DOHH2 (cell line): ENCODE measurements around the gene FTSJ3.

Experiments used
- H3F3A ChIP-seq: fragments of 200-600 bp; sonication (generic), shearing (Covaris generic); 2 replicates; pipeline ENCODE4 v1.6.0; 2016; ENCODE audit warnings: antibody characterized with exemption, mild to moderate bottlenecking; ENCODE audit not compliant: control insufficient read depth, insufficient read depth
- H3K27ac ChIP-seq: fragments of 200-600 bp; sonication (generic); 2 replicates; pipeline ENCODE4 v1.5.1; 2014; ENCODE audit warnings: low read depth, mild to moderate bottlenecking, low read length, moderate library complexity
- H3K27me3 ChIP-seq: fragments of 200-600 bp; sonication (generic); 2 replicates; pipeline ENCODE4 v1.6.1; 2014; ENCODE audit warnings: mild to moderate bottlenecking, low read length, mixed read lengths; ENCODE audit not compliant: control insufficient read depth
- H3K36me3 ChIP-seq: fragments of 200-600 bp; sonication (generic); 2 replicates; pipeline ENCODE4 v1.6.1; 2014; ENCODE audit warnings: mild to moderate bottlenecking, low read length, moderate library complexity, mixed read lengths; ENCODE audit not compliant: control insufficient read depth
- H3K4me1 ChIP-seq: fragments of 200-600 bp; sonication (generic); 2 replicates; pipeline ENCODE4 v1.6.1; 2014; ENCODE audit warnings: mild to moderate bottlenecking, low read length, mixed read lengths; ENCODE audit not compliant: control insufficient read depth
- H3K4me2 ChIP-seq: fragments of 200-600 bp; sonication (generic); 2 replicates; pipeline ENCODE4 v1.6.0; 2014; ENCODE audit warnings: mild to moderate bottlenecking, low read length, moderate library complexity
- H3K4me3 ChIP-seq: fragments of 200-600 bp; sonication (generic); 2 replicates; pipeline ENCODE4 v1.5.1; 2014; ENCODE audit warnings: mild to moderate bottlenecking, low read length, mixed read lengths
- H3K79me2 ChIP-seq: fragments of 200-600 bp; sonication (generic); 2 replicates; pipeline ENCODE4 v1.6.1; 2014; ENCODE audit warnings: mild to moderate bottlenecking, low read length, mixed read lengths; ENCODE audit not compliant: control insufficient read depth
- H3K9me2 ChIP-seq: fragments of 200-600 bp; sonication (generic); replicated peaks from 2 replicates; pipeline ENCODE4 v1.6.1; 2014; ENCODE audit warnings: mild to moderate bottlenecking, low read length, mixed read lengths; ENCODE audit not compliant: control insufficient read depth
- H3K9me3 ChIP-seq: fragments of 200-600 bp; sonication (generic); 2 replicates; pipeline ENCODE4 v1.6.1; 2014; ENCODE audit warnings: antibody characterized with exemption, low read length, mixed read lengths; ENCODE audit not compliant: control insufficient read depth, insufficient read depth
- H4K20me1 ChIP-seq: fragments of 200-600 bp; sonication (generic); 2 replicates; pipeline ENCODE4 v1.6.0; 2014; ENCODE audit warnings: low read depth, mild to moderate bottlenecking, antibody characterized with exemption, low read length, moderate library complexity; ENCODE audit not compliant: control insufficient read depth, insufficient read depth
- EZH2phosphoT487 ChIP-seq: fragments of 200-600 bp; sonication (generic); IDR thresholded peaks from 2 replicates; pipeline ENCODE4 v1.6.1; 2017; ENCODE audit warnings: borderline replicate concordance, mild to moderate bottlenecking, antibody characterized with exemption, low read length, moderate library complexity, mixed read lengths
- TF ChIP-seq, protein P1 (sequence below): fragments of 200-600 bp; sonication (generic); IDR thresholded peaks from one replicate; pipeline ENCODE4 v1.5.1; 2014; ENCODE audit warnings: antibody characterized with exemption, mild to moderate bottlenecking, low read depth, low read length; ENCODE audit not compliant: poor library complexity, severe bottlenecking

Gene FTSJ3

DNA sequence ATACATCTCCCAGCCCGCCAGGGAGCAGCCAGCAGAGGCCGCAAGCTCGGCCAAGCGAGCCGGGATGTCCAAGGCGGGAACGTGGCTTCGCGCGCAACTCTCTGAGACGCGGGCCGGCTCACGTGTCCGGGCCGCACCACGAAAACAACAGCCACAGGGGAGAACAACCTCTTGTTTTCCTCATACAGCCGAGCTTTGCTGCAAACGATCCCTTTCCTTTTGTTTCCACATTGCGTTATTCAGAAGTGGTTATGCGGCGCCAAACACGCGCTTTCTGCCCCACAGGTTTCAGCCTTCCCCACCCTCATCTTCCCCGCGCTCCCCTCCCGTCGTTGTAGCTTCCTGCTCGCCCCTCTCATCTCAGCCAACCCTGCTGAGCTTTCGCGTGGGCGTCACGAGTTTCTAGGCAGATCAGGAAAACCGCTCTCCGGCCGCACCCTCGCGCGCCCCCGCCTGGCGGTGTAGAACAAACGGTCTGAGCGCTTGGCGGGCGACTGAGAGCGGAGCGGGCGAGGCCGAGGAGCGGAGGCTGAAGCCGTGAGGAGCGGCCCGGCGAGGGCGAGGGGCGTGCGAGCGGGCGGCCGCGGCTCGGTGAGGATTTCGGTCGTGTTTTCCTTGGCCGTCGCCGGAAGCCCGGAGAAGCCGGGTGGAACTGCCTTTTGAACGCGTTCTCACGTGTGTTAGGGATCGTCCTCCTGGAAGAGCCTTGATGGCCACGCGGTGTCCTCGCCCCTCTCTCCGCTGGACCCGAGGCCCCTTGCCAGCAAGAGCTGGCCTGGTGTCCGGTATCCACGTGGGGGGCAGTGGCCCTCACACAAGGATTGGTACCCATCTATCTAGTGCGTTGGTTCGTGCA lies 21.6 kb upstream of the FTSJ3 start:
- Histone ChIP-seq H3F3A (peaks cover 10% of the 10 kb centered on the region), H3K79me2 (no peaks in the 10 kb centered on the region), H3K27me3 (no peaks in the 10 kb centered on the region; the same call in 1 of the 2 replicates), H3K36me3 (no peaks in the 10 kb centered on the region), H3K27ac (no peak overlapping the region), H3K9me2 (no peaks in the 10 kb centered on the region), H3K4me1 (peaks cover 16% of the 10 kb centered on the region), H3K4me3 (peak overlapping the region; percentile 65), H3K4me2 (peak overlapping the region; percentile 66), H3K9me3 (peaks cover 10% of the 10 kb centered on the region), H4K20me1 (no peaks in the 10 kb centered on the region)
- no peak for TF ChIP-seq EZH2phosphoT487
- TF ChIP-seq, protein P1, sequence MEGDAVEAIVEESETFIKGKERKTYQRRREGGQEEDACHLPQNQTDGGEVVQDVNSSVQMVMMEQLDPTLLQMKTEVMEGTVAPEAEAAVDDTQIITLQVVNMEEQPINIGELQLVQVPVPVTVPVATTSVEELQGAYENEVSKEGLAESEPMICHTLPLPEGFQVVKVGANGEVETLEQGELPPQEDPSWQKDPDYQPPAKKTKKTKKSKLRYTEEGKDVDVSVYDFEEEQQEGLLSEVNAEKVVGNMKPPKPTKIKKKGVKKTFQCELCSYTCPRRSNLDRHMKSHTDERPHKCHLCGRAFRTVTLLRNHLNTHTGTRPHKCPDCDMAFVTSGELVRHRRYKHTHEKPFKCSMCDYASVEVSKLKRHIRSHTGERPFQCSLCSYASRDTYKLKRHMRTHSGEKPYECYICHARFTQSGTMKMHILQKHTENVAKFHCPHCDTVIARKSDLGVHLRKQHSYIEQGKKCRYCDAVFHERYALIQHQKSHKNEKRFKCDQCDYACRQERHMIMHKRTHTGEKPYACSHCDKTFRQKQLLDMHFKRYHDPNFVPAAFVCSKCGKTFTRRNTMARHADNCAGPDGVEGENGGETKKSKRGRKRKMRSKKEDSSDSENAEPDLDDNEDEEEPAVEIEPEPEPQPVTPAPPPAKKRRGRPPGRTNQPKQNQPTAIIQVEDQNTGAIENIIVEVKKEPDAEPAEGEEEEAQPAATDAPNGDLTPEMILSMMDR: peak; percentile 89

DNA sequence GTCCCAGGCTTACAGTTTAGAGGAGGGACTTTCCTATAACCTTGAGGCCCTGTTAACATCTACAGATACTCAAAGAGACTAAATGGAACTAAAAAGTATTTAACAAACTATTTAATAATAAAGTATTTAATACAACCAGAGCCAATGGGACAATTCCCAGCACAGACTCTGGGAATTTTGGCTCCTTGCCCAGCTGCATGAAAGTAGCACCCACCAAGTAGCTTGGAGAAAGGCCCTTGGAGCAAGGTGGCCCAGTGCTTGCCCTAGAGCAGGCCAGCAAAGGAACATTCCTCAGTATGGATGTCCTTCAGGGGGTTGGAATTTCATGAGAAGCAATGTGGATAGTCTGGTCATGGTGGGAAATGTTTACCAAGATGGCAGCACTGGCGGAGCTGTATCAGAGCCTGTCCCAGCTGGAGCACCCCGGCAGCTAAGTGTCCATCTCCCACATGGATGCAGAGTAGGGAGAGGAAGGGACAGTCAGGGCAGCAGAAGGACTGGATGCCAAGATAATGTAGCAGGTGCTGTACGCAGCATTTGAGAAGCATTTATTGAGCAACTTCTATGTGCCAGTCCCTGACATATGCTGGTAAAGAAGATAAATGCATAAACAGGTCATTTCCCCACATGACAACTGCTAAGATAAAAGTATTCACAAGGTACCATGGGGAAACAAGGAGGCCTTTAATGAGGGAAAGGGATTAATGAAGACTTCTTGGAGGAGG lies 20.2 kb upstream of the FTSJ3 start:
- H3K9me2 ChIP-seq: no peaks in the 10 kb centered on the region
- TF ChIP-seq, protein P1: no peak
- TF ChIP-seq EZH2phosphoT487: no peak
- no peak overlapping the region for H3K4me2 ChIP-seq
- H4K20me1 ChIP-seq: no peaks in the 10 kb centered on the region
- H3K9me3 ChIP-seq: peaks cover 10% of the 10 kb centered on the region
- 0 out of 2 replicates have a peak, but pooled peaks cover 4% of the 10 kb centered on the region for H3K36me3 ChIP-seq
- peaks cover 16% of the 10 kb centered on the region for H3F3A ChIP-seq
- H3K27ac ChIP-seq: no peak overlapping the region
- no peaks in the 10 kb centered on the region; the same call in 1 of the 2 replicates for H3K27me3 ChIP-seq
- no peak overlapping the region; the same call in 1 of the 2 replicates for H3K4me3 ChIP-seq
- no peaks in the 10 kb centered on the region for H3K79me2 ChIP-seq
- H3K4me1 ChIP-seq: peaks cover 21% of the 10 kb centered on the region

DNA sequence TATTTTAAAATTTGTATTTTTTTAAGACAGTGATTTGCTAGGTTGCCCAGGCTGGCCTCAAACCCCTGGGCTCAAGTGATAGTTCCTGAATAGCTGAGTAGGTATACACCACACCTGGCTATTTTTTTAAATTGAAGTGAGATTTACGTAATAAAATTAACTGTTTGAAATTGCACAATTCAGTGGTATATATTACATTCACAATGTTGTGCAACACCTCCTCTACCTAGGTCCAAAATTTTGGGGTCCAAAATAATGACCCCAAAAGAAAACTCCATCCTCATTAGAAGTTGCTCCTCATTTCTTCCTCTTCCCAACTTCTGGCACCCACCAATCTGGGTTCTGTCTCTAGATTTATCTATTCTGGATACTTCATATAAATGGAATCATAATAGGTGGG lies 18.0 kb upstream of the FTSJ3 start:
- Histone ChIP-seq H3K27ac (no peak overlapping the region), H3K36me3 (peaks cover 20% of the 10 kb centered on the region), H4K20me1 (no peaks in the 10 kb centered on the region; the same call in 1 of the 2 replicates), H3F3A (peaks cover 17% of the 10 kb centered on the region), H3K4me3 (no peak overlapping the region), H3K9me2 (no peaks in the 10 kb centered on the region), H3K4me2 (no peak overlapping the region), H3K9me3 (peaks cover 10% of the 10 kb centered on the region), H3K4me1 (peaks cover 30% of the 10 kb centered on the region), H3K79me2 (peaks cover 18% of the 10 kb centered on the region), H3K27me3 (no peaks in the 10 kb centered on the region; the same call in 1 of the 2 replicates)
- TF ChIP-seq, protein P1: no peak
- TF ChIP-seq EZH2phosphoT487: no peak
